ENCODE data around the gene GLRA1.
A peak's percentile ranks its signal among the peaks of the same experiment; 100 is the strongest.

The GLRA1 gene
- 0 reads per million in 3 donors for total RNA-seq

DNA sequence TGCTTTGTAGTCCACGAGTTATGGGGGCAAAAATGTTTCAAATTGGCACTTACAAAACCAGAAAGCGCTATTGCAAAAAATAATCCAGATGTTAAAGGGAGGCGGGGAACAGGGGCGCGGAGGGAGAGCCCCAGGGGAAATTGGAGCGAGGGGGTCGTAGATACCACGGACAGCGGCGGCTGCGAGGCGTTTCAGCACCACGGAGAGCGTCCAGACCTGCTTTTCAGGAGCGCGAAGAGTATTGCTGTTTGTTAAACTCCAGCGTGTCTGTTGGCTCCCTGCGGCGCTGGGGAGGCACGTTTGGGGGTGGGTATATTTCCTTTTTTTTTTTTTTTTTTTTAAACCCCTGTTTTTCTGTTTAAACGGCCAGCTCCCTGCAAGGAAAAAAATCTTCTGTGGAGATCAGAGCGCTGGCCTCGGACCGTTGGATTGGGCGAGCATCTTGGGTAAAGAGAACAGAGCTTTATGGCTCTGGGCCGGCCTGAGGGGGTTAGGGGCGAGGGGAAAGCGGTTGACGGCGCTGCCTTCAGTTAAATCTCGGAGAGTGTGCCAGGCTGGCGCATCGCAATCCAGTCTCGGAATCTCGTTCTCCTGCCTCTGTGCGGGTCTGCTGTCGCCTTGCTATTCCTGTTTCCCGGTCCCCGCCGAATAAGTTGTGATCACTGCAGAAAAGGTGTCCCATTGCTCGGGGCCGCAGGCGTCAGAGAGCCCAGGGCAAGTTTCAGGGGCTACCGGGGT, at the start of gene GLRA1:
Gene GLRA1, minus strand, starts transcription at position 288 of the 738 bp plus-strand sequence. CDS start 302 bp downstream, outside the sequence.
- Histone ChIP-seq H3K27me3 (replicated peaks; ENCODE audit: control insufficient read depth, insufficient read depth, low read length, poor library complexity, severe bottlenecking) (peaks cover 4% of the 10 kb centered on the region), H3K4me1 (ENCODE audit: control insufficient read depth, insufficient read depth, low read length, poor library complexity, severe bottlenecking) (no peaks in the 10 kb centered on the region), H3K9me3 (ENCODE audit: control insufficient read depth, low read length) (no peaks in the 10 kb centered on the region), H3K4me3 (ENCODE audit: insufficient read depth, low read depth, low read length, poor library complexity, severe bottlenecking) (no peak within 1 kb of the TSS), H3K27ac (ENCODE audit: insufficient read depth, low read length, poor library complexity, severe bottlenecking) (no peak within 1 kb of the TSS), H3K36me3 (ENCODE audit: control insufficient read depth, insufficient read depth, low read length) (no peaks in the 10 kb centered on the region)
- DNase-seq: peak; percentile 4 to 25 (median 11)

DNA sequence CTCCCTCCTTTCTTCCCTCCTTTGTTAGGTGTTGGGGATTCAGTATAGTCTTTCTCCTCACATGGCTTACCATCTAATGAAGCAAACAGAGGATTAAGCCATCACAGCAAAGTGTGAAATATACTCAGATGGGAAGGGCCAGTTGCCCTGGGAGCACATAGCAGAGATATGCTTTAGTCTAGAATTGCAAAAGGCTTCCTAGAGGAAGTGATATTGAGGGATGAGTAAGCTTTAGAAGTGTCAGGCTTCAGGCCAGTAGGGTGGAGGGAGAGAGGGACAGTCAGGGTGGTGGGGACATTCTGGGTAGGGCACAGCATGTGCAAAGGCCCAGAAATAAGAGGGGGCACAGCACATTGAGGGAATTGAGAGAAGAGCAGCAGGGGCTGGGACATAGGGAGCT, 46.2 kb upstream of the GLRA1 start:
- Histone ChIP-seq H3K27ac (ENCODE audit: insufficient read depth, low read length, poor library complexity, severe bottlenecking) (no peak overlapping the region), H3K9me3 (ENCODE audit: control insufficient read depth, low read length) (no peaks in the 10 kb centered on the region), H3K4me3 (ENCODE audit: insufficient read depth, low read depth, low read length, poor library complexity, severe bottlenecking) (no peak overlapping the region), H3K27me3 (replicated peaks; ENCODE audit: control insufficient read depth, insufficient read depth, low read length, poor library complexity, severe bottlenecking) (no peaks in the 10 kb centered on the region), H3K4me1 (ENCODE audit: control insufficient read depth, insufficient read depth, low read length, poor library complexity, severe bottlenecking) (no peaks in the 10 kb centered on the region), H3K36me3 (ENCODE audit: control insufficient read depth, insufficient read depth, low read length) (no peaks in the 10 kb centered on the region)
- DNase-seq: no peak

DNA sequence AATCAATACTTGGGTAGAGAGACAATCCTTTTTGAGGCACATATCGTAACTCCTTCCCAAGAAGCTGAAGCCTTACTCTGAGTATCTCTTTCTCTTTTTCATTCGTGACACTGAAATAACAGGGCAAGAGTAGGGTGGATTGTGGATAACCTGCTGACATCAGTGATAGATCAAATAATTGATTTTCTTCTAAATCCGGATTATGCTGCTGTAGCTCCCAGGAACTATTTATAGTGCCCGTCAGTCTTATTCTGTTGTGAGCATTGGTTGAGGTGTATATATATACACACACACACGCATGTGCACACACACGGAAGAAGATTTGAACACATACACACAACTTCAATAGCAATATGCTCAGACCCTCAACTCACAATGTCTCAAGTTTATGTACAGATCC, 43.2 kb upstream of the GLRA1 start:
- H3K27me3 ChIP-seq (replicated peaks; ENCODE audit: control insufficient read depth, insufficient read depth, low read length, poor library complexity, severe bottlenecking): no peaks in the 10 kb centered on the region
- no peak for DNase-seq

DNA sequence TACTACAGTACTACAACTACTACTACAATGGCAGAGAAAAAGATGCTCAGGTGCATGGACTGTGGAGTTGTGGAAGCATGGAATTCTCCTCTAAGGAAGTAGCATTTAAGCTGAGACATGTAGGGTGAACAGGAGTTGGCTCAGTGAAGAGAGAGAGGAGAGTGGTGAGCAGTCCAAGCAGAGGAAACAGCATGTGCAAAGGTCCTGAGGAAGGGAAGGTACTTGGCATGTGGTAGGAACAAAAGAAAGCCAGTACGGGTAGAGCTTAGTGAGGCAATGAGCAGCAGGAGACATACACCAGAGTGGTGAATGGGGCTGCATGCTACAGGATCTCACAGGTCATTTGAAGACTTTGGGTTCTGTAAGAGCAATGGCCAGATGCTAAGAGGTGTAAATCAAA, 41.4 kb upstream of the GLRA1 start:
- no peak overlapping the region for H3K4me3 ChIP-seq (ENCODE audit: insufficient read depth, low read depth, low read length, poor library complexity, severe bottlenecking)
- no peaks in the 10 kb centered on the region for H3K4me1 ChIP-seq (ENCODE audit: control insufficient read depth, insufficient read depth, low read length, poor library complexity, severe bottlenecking)
- no peak for DNase-seq
- no peaks in the 10 kb centered on the region for H3K36me3 ChIP-seq (ENCODE audit: control insufficient read depth, insufficient read depth, low read length)
- H3K27me3 ChIP-seq (replicated peaks; ENCODE audit: control insufficient read depth, insufficient read depth, low read length, poor library complexity, severe bottlenecking): no peaks in the 10 kb centered on the region
- H3K27ac ChIP-seq (ENCODE audit: insufficient read depth, low read length, poor library complexity, severe bottlenecking): no peak overlapping the region
- H3K9me3 ChIP-seq (ENCODE audit: control insufficient read depth, low read length): no peaks in the 10 kb centered on the region

More for the DNA sequence above, 43.2 kb upstream of the GLRA1 start:
- no peaks in the 10 kb centered on the region for H3K4me1 ChIP-seq (ENCODE audit: control insufficient read depth, insufficient read depth, low read length, poor library complexity, severe bottlenecking)
- H3K9me3 ChIP-seq (ENCODE audit: control insufficient read depth, low read length): no peaks in the 10 kb centered on the region
- H3K4me3 ChIP-seq (ENCODE audit: insufficient read depth, low read depth, low read length, poor library complexity, severe bottlenecking): no peak overlapping the region
- H3K36me3 ChIP-seq (ENCODE audit: control insufficient read depth, insufficient read depth, low read length): no peaks in the 10 kb centered on the region
- H3K27ac ChIP-seq (ENCODE audit: insufficient read depth, low read length, poor library complexity, severe bottlenecking): no peak overlapping the region

- no peak overlapping the region for H3K27ac ChIP-seq (ENCODE audit: insufficient read depth, low read length, poor library complexity, severe bottlenecking)
- no peak for DNase-seq
- no peaks in the 10 kb centered on the region for H3K27me3 ChIP-seq (replicated peaks; ENCODE audit: control insufficient read depth, insufficient read depth, low read length, poor library complexity, severe bottlenecking)
- no peak overlapping the region for H3K4me3 ChIP-seq (ENCODE audit: insufficient read depth, low read depth, low read length, poor library complexity, severe bottlenecking)
- H3K9me3 ChIP-seq (ENCODE audit: control insufficient read depth, low read length): no peaks in the 10 kb centered on the region
- H3K4me1 ChIP-seq (ENCODE audit: control insufficient read depth, insufficient read depth, low read length, poor library complexity, severe bottlenecking): no peaks in the 10 kb centered on the region
- no peaks in the 10 kb centered on the region for H3K36me3 ChIP-seq (ENCODE audit: control insufficient read depth, insufficient read depth, low read length)
Observed at GRCh38 chr5:151964471-151964870, 39.8 kb upstream of the GLRA1 start.

GRCh38 chr5:151961557-151961956, 36.9 kb upstream of the GLRA1 start:
- H3K4me1 ChIP-seq (ENCODE audit: control insufficient read depth, insufficient read depth, low read length, poor library complexity, severe bottlenecking): peaks cover 13% of the 10 kb centered on the region
- no peak for DNase-seq
- H3K27ac ChIP-seq (ENCODE audit: insufficient read depth, low read length, poor library complexity, severe bottlenecking): no peak overlapping the region
- no peak overlapping the region for H3K4me3 ChIP-seq (ENCODE audit: insufficient read depth, low read depth, low read length, poor library complexity, severe bottlenecking)
- H3K36me3 ChIP-seq (ENCODE audit: control insufficient read depth, insufficient read depth, low read length): no peaks in the 10 kb centered on the region
- H3K9me3 ChIP-seq (ENCODE audit: control insufficient read depth, low read length): no peaks in the 10 kb centered on the region
- no peaks in the 10 kb centered on the region for H3K27me3 ChIP-seq (replicated peaks; ENCODE audit: control insufficient read depth, insufficient read depth, low read length, poor library complexity, severe bottlenecking)

- Histone ChIP-seq H3K27ac (ENCODE audit: insufficient read depth, low read length, poor library complexity, severe bottlenecking) (no peak overlapping the region), H3K4me3 (ENCODE audit: insufficient read depth, low read depth, low read length, poor library complexity, severe bottlenecking) (no peak overlapping the region), H3K4me1 (ENCODE audit: control insufficient read depth, insufficient read depth, low read length, poor library complexity, severe bottlenecking) (peaks cover 25% of the 10 kb centered on the region), H3K9me3 (ENCODE audit: control insufficient read depth, low read length) (no peaks in the 10 kb centered on the region), H3K27me3 (replicated peaks; ENCODE audit: control insufficient read depth, insufficient read depth, low read length, poor library complexity, severe bottlenecking) (no peaks in the 10 kb centered on the region), H3K36me3 (ENCODE audit: control insufficient read depth, insufficient read depth, low read length) (no peaks in the 10 kb centered on the region)
- no peak for DNase-seq
Observed at GRCh38 chr5:151958111-151958510, 33.5 kb upstream of the GLRA1 start.

DNA sequence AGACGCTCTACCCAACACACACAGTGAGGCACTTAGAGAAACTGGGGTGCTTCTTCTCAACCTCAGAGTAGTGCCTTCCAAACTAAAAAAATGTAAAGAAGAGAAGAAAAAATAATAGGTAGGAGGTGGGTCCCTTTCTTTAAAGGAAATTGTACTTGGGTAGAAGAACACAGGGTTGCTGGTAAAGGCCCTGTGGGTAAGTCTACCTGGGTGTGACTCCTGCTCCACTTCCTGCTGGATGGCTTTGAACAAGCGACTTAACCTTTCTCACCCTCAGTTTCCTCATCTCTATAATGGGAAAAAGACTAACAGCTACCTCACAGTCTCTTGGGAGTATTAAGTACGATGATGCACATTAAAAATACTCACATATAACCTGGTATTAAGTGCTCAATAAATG, 32.1 kb upstream of the GLRA1 start:
- Histone ChIP-seq H3K27me3 (replicated peaks; ENCODE audit: control insufficient read depth, insufficient read depth, low read length, poor library complexity, severe bottlenecking) (no peaks in the 10 kb centered on the region), H3K36me3 (ENCODE audit: control insufficient read depth, insufficient read depth, low read length) (no peaks in the 10 kb centered on the region), H3K4me1 (ENCODE audit: control insufficient read depth, insufficient read depth, low read length, poor library complexity, severe bottlenecking) (peaks cover 25% of the 10 kb centered on the region), H3K4me3 (ENCODE audit: insufficient read depth, low read depth, low read length, poor library complexity, severe bottlenecking) (no peak overlapping the region), H3K27ac (ENCODE audit: insufficient read depth, low read length, poor library complexity, severe bottlenecking) (no peak overlapping the region), H3K9me3 (ENCODE audit: control insufficient read depth, low read length) (no peaks in the 10 kb centered on the region)
- DNase-seq: no peak

DNA sequence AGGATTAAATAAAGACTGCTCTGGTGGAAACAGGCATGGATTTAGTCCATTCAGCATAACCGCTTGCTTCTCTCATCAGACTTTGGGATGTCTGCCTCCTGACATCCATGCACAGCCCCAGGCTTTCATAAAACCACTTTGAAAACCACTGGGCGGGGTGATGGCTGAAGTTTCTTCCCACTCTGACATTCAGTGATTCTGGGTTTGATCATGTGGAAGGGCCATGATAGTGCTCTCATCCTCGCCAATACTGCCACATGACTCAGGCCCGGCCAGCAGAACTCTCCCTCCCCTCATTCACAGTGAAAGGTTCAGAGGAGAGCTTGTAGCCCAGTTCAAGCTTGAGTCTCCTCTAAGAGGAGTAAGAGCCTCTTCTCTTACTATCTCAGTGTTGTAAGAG, 29.6 kb upstream of the GLRA1 start:
- no peak overlapping the region for H3K4me3 ChIP-seq (ENCODE audit: insufficient read depth, low read depth, low read length, poor library complexity, severe bottlenecking)
- H3K4me1 ChIP-seq (ENCODE audit: control insufficient read depth, insufficient read depth, low read length, poor library complexity, severe bottlenecking): peaks cover 25% of the 10 kb centered on the region
- no peak for DNase-seq
- H3K27ac ChIP-seq (ENCODE audit: insufficient read depth, low read length, poor library complexity, severe bottlenecking): no peak overlapping the region
- H3K9me3 ChIP-seq (ENCODE audit: control insufficient read depth, low read length): no peaks in the 10 kb centered on the region
- no peaks in the 10 kb centered on the region for H3K27me3 ChIP-seq (replicated peaks; ENCODE audit: control insufficient read depth, insufficient read depth, low read length, poor library complexity, severe bottlenecking)
- no peaks in the 10 kb centered on the region for H3K36me3 ChIP-seq (ENCODE audit: control insufficient read depth, insufficient read depth, low read length)

DNA sequence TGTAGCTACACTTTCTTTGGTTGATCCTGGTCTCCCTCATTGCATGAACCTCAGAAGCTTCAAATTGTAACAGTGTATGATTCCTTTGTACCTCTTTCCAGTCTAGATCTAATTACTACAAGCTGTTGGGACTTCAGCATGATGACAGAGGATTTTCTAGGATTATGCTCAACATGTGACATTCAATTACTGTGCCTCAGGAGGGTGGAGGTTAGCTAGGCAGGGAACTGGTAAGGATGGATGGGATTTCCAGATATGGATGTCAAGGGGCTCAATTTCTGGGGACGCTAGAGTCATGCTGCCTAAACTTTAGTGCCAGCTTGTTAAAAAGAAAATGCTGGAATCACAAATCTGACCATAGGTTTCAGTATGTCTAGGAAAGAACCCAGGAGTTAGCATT, 29.2 kb upstream of the GLRA1 start:
- no peaks in the 10 kb centered on the region for H3K9me3 ChIP-seq (ENCODE audit: control insufficient read depth, low read length)
- DNase-seq: no peak
- H3K27ac ChIP-seq (ENCODE audit: insufficient read depth, low read length, poor library complexity, severe bottlenecking): no peak overlapping the region
- no peak overlapping the region for H3K4me3 ChIP-seq (ENCODE audit: insufficient read depth, low read depth, low read length, poor library complexity, severe bottlenecking)
- H3K27me3 ChIP-seq (replicated peaks; ENCODE audit: control insufficient read depth, insufficient read depth, low read length, poor library complexity, severe bottlenecking): no peaks in the 10 kb centered on the region
- no peaks in the 10 kb centered on the region for H3K36me3 ChIP-seq (ENCODE audit: control insufficient read depth, insufficient read depth, low read length)
- peaks cover 25% of the 10 kb centered on the region for H3K4me1 ChIP-seq (ENCODE audit: control insufficient read depth, insufficient read depth, low read length, poor library complexity, severe bottlenecking)

Measured in effector memory CD4-positive, alpha-beta T cell (primary cell).